Esophagus muscularis mucosa (tissue), 3 donors: Measurements from ENCODE around the gene CCNT1.

ENCODE experiments used
- CTCF ChIP-seq, 3 experiments: fragments of 200-600 bp in 2 of 3; fragments of 450-650 bp in 1 of 3; sonication (generic) in 2 of 3; IDR thresholded peaks; one replicate each; pipeline ENCODE4 v1.5.1; 2017 to 2019; ENCODE audit warnings: antibody characterized with exemption in 3 of 3, mild to moderate bottlenecking in 2 of 3, moderate library complexity in 1 of 3
- POLR2A ChIP-seq: fragments of 450-650 bp; IDR thresholded peaks from one replicate; pipeline ENCODE4 v1.6.1; 2017; ENCODE audit warnings: antibody characterized with exemption, moderate library complexity, mild to moderate bottlenecking, low read depth

- no peak for TF ChIP-seq CTCF (IDR thresholded peaks at IDR 0.05)
- TF ChIP-seq POLR2A, result no peak
These were observed 45.2 kb downstream of the CCNT1 start for GRCh38 chr12:48671231-48671856.
